H9 (cell line): ENCODE results near the gene CNOT10. TPM values are rescaled to one million over a fixed set of nuclear protein-coding genes. Genes with fewer than 3 reads are reported as not detected.

Source experiments
- DNase-seq: peaks from one replicate; pipeline ENCODE4 v3.0.0-alpha.2; 2017
- H2AFZ ChIP-seq: one replicate; pipeline ENCODE4 v1.6.1; 2013; ENCODE audit warnings: mild to moderate bottlenecking, low read length, control low read depth, moderate library complexity
- H2AK5ac ChIP-seq: 2 replicates; pipeline ENCODE4 v1.6.1; 2013; ENCODE audit warnings: low read length, control low read depth, mixed read lengths; ENCODE audit not compliant: insufficient read length
- H2BK120ac ChIP-seq: one replicate; pipeline ENCODE4 v1.6.1; 2013; ENCODE audit warnings: low read depth, mild to moderate bottlenecking, low read length, control low read depth, inconsistent platforms; ENCODE audit not compliant: poor library complexity, severe bottlenecking
- H2BK12ac ChIP-seq: 2 replicates; pipeline ENCODE4 v1.6.1; 2013; ENCODE audit warnings: low read length, control low read depth, mixed read lengths, low read depth; ENCODE audit not compliant: insufficient read length
- H2BK15ac ChIP-seq: 2 replicates; pipeline ENCODE4 v1.6.1; 2013; ENCODE audit warnings: low read depth, low read length, control low read depth
- H2BK20ac ChIP-seq: one replicate; pipeline ENCODE4 v1.6.1; 2013; ENCODE audit warnings: low read depth, mild to moderate bottlenecking, low read length, control low read depth, inconsistent platforms; ENCODE audit not compliant: poor library complexity, severe bottlenecking
- H2BK5ac ChIP-seq: 2 replicates; pipeline ENCODE4 v1.6.1; 2013; ENCODE audit warnings: low read length, control low read depth, mixed read lengths; ENCODE audit not compliant: insufficient read length
- H3K14ac ChIP-seq: 2 replicates; pipeline ENCODE4 v1.6.1; 2013; ENCODE audit warnings: low read length, control low read depth; ENCODE audit not compliant: insufficient read depth
- H3K18ac ChIP-seq: 2 replicates; pipeline ENCODE4 v1.6.1; 2013; ENCODE audit warnings: low read depth, mild to moderate bottlenecking, mixed read lengths, low read length, control low read depth; ENCODE audit not compliant: insufficient read length
- H3K23ac ChIP-seq: 2 replicates; pipeline ENCODE4 v1.6.1; 2013; ENCODE audit warnings: low read length, control low read depth, mixed read lengths, low read depth; ENCODE audit not compliant: insufficient read length
- H3K23me2 ChIP-seq: 2 replicates; pipeline ENCODE4 v1.6.1; 2013; ENCODE audit warnings: low read depth, mild to moderate bottlenecking, mixed read lengths, low read length, control low read depth; ENCODE audit not compliant: insufficient read length, poor library complexity, severe bottlenecking
- H3K27ac ChIP-seq: 2 replicates; pipeline ENCODE4 v1.5.1; 2013; ENCODE audit warnings: low read length, control low read depth, mixed read lengths, low read depth; ENCODE audit not compliant: insufficient read length
- H3K27me3 ChIP-seq: 2 replicates; pipeline ENCODE4 v1.6.1; 2013; ENCODE audit warnings: low read length, control low read depth, inconsistent platforms; ENCODE audit not compliant: insufficient read depth
- H3K4ac ChIP-seq: 2 replicates; pipeline ENCODE4 v1.6.1; 2013; ENCODE audit warnings: low read depth, mild to moderate bottlenecking, control low read depth, inconsistent platforms, low read length, moderate library complexity
- H3K4me1 ChIP-seq: 2 replicates; pipeline ENCODE4 v1.6.1; 2013; ENCODE audit warnings: low read length, control low read depth, inconsistent platforms; ENCODE audit not compliant: insufficient read depth
- H3K4me2 ChIP-seq: 2 replicates; pipeline ENCODE4 v1.6.1; 2013; ENCODE audit warnings: low read length, control low read depth, mixed read lengths; ENCODE audit not compliant: insufficient read length, insufficient read depth
- H3K56ac ChIP-seq: 2 replicates; pipeline ENCODE4 v1.6.1; 2013; ENCODE audit warnings: low read depth, mild to moderate bottlenecking, mixed read lengths, low read length, control low read depth; ENCODE audit not compliant: insufficient read length
- H3K79me1 ChIP-seq: 2 replicates; pipeline ENCODE4 v1.6.1; 2013; ENCODE audit warnings: low read depth, mild to moderate bottlenecking, moderate library complexity, low read length, control low read depth, inconsistent platforms; ENCODE audit not compliant: insufficient read depth, poor library complexity, severe bottlenecking
- H3K79me2 ChIP-seq: 2 replicates; pipeline ENCODE4 v1.6.1; 2013; ENCODE audit warnings: low read length, control low read depth, inconsistent platforms; ENCODE audit not compliant: insufficient read depth
- H3K9ac ChIP-seq: 2 replicates; pipeline ENCODE4 v1.6.1; 2013; ENCODE audit warnings: low read length, control low read depth, mixed read lengths; ENCODE audit not compliant: insufficient read length; ENCODE audit errors: extremely low read depth
- H3K9me3 ChIP-seq: one replicate; pipeline ENCODE4 v1.6.1; 2013; ENCODE audit warnings: low read depth, low read length, inconsistent platforms; ENCODE audit not compliant: control insufficient read depth
- H3T11ph ChIP-seq: one replicate; pipeline ENCODE4 v1.6.1; 2013; ENCODE audit warnings: mild to moderate bottlenecking, low read length, control low read depth, inconsistent platforms
- H4K20me1 ChIP-seq: one replicate; pipeline ENCODE4 v1.6.1; 2013; ENCODE audit not compliant: control insufficient read depth, insufficient read length, insufficient read depth
- H4K5ac ChIP-seq: 2 replicates; pipeline ENCODE4 v1.6.1; 2013; ENCODE audit warnings: low read depth, mild to moderate bottlenecking, mixed read lengths, low read length, control low read depth; ENCODE audit not compliant: insufficient read length
- H4K8ac ChIP-seq: replicated peaks from 2 replicates; pipeline ENCODE4 v1.6.1; 2013; ENCODE audit warnings: low read length, control low read depth, mixed read lengths, low read depth; ENCODE audit not compliant: insufficient read length
- H4K91ac ChIP-seq: 2 replicates; pipeline ENCODE4 v1.6.1; 2013; ENCODE audit warnings: low read depth, mild to moderate bottlenecking, moderate library complexity, mixed read lengths, low read length, control low read depth; ENCODE audit not compliant: insufficient read length
- H3K27ac Mint-ChIP-seq, 3 experiments: 2 replicates in 2 of 3; 3 replicates in 1 of 3; pipeline ENCODE4 v1.8.0; 2020 to 2021; ENCODE audit warnings: mixed read lengths in 3 of 3, mild to moderate bottlenecking in 1 of 3, moderate library complexity in 1 of 3
- H3K27me3 Mint-ChIP-seq: 2 replicates; pipeline ENCODE4 v1.8.0; 2021; ENCODE audit warnings: low read depth, mild to moderate bottlenecking, moderate library complexity, mixed read lengths
- H3K36me3 Mint-ChIP-seq, 3 experiments: 2 replicates in 2 of 3; 3 replicates in 1 of 3; pipeline ENCODE4 v1.8.0; 2020 to 2021; ENCODE audit warnings: low read depth in 3 of 3, mixed read lengths in 3 of 3; ENCODE audit not compliant: insufficient read depth in 1 of 3
- H3K4me1 Mint-ChIP-seq, 2 experiments: 2 replicates each; pipeline ENCODE4 v1.8.0; 2020; ENCODE audit warnings: mixed read lengths in 2 of 2
- H3K4me3 Mint-ChIP-seq, 2 experiments: 2 replicates in 1 of 2; 3 replicates in 1 of 2; pipeline ENCODE4 v1.8.0; 2020 to 2021; ENCODE audit warnings: mild to moderate bottlenecking in 2 of 2, mixed read lengths in 2 of 2, moderate library complexity in 1 of 2
- H3K9me3 Mint-ChIP-seq, 2 experiments: 2 replicates in 1 of 2; 3 replicates in 1 of 2; pipeline ENCODE4 v1.8.0; 2020; ENCODE audit warnings: mild to moderate bottlenecking in 2 of 2, mixed read lengths in 2 of 2, moderate library complexity in 1 of 2
- WGBS: extraction: QIAGEN DNeasy Blood & Tissue Kit; methylation state at CpG from one replicate; pipeline ENCODE4 v1.1.7; 2013; ENCODE audit warnings: missing lambda C conversion rate, low lambda C conversion rate, mixed read lengths; ENCODE audit not compliant: insufficient read length; ENCODE audit errors: extremely low coverage; 5-methylcytosine and 5-hydroxymethylcytosine counted together
- total RNA-seq: library from RNA; stranded (reverse); gene quantifications from 2 replicates; pipeline ENCODE4 v1.2.1, GENCODE V29; 2021
- TF ChIP-seq, protein P1 (sequence below): fragments of 200-600 bp; sonication (generic); conservative IDR thresholded peaks from 3 replicates; pipeline ENCODE4 v1.8.0; 2021; ENCODE audit warnings: antibody characterized with exemption, mild to moderate bottlenecking

CNOT10 gene
- total RNA-seq, 1 experiment from 2014 or later = 55.4 TPM

DNA sequence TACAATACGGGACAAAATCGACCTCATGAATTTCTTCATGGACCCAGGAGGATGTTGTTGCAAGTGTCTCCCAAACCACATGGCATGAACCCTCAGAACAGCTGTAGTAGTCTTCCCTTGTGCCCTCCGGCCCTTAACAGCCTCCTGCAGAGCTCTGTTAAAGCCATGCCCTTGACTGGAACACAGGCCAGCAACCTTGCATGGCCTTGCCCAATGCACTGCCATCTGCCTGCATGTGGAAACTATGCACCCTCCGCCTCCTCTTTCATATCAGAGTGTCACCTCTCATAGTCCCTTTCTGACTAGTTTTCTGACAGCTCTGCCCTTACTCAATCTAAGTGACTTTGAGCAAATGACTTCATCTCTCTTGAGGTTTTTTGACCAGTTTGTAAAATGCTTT is 93.4 kb downstream of the CNOT10 start:
- Histone ChIP-seq H2BK15ac (no peak overlapping the region), H4K20me1 (no peaks in the 10 kb centered on the region), H3K4ac (no peak overlapping the region), H4K5ac (no peak overlapping the region), H3T11ph (no peak overlapping the region), H3K9ac (no peak overlapping the region), H2AK5ac (no peak overlapping the region), H4K8ac (no peak overlapping the region), H3K27me3 (no peaks in the 10 kb centered on the region), H3K4me2 (no peak overlapping the region), H3K9me3 (no peaks in the 10 kb centered on the region), H3K4me1 (peaks cover 20% of the 10 kb centered on the region; the same call in 1 of the 2 replicates), H2BK5ac (no peak overlapping the region), H3K23ac (no peak overlapping the region), H2AFZ (no peak overlapping the region), H2BK12ac (peak overlapping the region; percentile 8), H3K56ac (no peak overlapping the region), H4K91ac (no peak overlapping the region), H3K79me1 (no peaks in the 10 kb centered on the region), H3K18ac (no peak overlapping the region), H2BK120ac (no peak overlapping the region), H3K79me2 (no peaks in the 10 kb centered on the region), H3K23me2 (peaks cover 4% of the 10 kb centered on the region), H3K14ac (no peak overlapping the region), H3K27ac (no peak overlapping the region), H2BK20ac (no peak overlapping the region)
- no CpG with 5 or more reads among the region's 4 CpGs for WGBS
- Mint-ChIP-seq H3K36me3 (peaks cover 11 to 30% (median 27%) of the 10 kb centered on the region in 3 experiments; a peak in 6 of 7 replicates), H3K9me3 (no peaks in the 10 kb centered on the region), H3K27me3 (no peaks in the 10 kb centered on the region), H3K4me3 (no peak overlapping the region), H3K4me1 (peaks cover 54 to 61% of the 10 kb centered on the region in 2 experiments), H3K27ac (peak overlapping the region; percentile 3 to 80 (median 59); a peak in 4 of 7 replicates)
- TF ChIP-seq, protein P1, sequence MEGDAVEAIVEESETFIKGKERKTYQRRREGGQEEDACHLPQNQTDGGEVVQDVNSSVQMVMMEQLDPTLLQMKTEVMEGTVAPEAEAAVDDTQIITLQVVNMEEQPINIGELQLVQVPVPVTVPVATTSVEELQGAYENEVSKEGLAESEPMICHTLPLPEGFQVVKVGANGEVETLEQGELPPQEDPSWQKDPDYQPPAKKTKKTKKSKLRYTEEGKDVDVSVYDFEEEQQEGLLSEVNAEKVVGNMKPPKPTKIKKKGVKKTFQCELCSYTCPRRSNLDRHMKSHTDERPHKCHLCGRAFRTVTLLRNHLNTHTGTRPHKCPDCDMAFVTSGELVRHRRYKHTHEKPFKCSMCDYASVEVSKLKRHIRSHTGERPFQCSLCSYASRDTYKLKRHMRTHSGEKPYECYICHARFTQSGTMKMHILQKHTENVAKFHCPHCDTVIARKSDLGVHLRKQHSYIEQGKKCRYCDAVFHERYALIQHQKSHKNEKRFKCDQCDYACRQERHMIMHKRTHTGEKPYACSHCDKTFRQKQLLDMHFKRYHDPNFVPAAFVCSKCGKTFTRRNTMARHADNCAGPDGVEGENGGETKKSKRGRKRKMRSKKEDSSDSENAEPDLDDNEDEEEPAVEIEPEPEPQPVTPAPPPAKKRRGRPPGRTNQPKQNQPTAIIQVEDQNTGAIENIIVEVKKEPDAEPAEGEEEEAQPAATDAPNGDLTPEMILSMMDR = no peak; the same call in 2 of the 3 replicates
- no peak for DNase-seq
